Stimulated activated CD8-positive, alpha-beta memory T cell treated with anti-CD3 and anti-CD28 coated beads, Interleukin-15, amount 100 ng/mL, for 24 hours (primary cell): ENCODE results near the gene COG2.
"Not testable (repeated sequence)": the region's sequence is repeated elsewhere in the genome, so short reads cannot be mapped to it uniquely, and the experiment has no call there.

Experiments
- DNase-seq: peaks from one replicate; pipeline ENCODE4 v3.0.0-alpha.2; 2020; ENCODE audit warnings: low read depth

The COG2 gene

DNA sequence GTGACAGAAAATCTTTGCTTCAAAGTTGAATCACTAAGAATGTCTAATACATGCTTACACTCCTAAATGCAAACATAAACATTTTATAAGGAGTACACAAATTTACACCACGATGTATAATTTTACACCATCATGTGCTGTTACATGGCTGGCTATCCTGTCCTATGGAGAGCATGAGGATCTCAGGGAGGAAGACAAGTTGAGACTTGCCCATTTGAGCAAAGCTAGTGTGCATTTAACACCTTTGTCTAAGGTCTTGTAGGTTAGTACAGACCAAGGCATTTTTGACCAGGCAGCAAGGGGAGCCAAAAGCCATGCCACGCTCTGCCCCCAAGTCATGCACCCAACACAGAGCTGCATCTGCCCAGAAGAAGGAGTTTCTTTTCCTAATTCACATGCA, 14.5 kb upstream of the COG2 start:
- DNase-seq = no peak

DNA sequence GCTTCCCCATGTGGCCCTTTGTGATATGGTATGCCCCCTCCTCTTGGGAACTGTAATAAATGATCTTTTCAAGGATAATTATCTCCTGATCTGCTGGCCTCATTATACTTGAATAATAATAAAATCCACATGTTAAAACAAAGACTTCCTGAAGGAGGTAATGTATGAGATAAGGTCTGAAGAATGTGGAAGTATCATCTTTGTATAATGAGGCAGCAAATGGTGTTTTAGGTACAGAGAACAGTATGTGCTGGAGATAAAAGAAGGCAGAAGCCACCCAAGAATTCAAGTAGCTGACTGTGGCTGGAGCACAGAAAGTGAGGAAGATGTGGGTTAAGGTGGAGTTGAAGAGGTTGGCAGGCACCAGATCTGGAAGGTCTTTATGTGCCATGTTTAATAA, 12.8 kb upstream of the COG2 start:
- DNase-seq = no peak

DNA sequence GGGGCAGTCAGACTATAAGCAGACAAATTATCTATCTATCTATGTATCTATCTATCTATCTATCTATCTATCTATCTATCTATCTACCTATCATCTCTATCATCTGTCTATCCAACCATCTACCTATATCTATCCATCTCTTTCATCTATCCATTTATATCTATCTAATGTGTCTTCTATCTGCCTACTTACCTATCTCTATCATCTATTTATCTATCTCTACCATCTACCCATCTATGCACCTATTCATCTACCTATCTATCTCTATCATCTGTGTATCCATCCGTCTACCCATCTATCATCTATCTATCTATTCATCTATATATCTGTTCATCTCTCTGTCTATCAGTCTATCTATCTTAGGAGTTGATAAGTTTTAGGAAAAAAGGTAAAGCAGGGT, 10.8 kb upstream of the COG2 start:
- DNase-seq = no peak

DNA sequence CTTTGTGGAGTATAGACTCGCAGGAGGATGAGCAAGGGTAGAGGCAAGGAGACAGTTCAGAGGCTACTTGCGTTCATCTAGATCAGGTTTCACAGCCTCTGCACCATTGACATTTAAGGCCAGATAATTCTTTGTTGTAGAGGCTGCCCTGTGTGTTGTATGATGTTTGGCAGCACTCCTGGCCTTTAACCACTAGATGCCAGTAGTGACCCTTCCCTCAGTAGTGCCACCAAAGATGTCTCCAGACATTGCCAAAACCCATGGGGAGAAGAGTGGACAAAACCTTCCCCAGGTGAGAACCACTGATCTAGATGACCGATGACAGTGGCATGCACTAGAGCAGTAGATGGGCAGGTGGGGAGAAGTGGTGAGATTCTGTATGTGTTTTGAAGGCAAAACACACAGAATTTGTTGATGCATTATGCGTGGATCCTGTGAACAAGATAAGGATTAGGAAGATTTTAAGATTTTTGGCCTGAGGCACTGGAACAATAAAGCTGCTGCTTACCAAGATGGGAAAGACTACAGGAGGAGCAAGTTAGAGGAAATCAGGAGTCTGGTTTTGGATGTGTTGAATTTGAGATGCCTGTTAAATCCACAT, 9.9 kb upstream of the COG2 start:
- DNase-seq = no peak

DNA sequence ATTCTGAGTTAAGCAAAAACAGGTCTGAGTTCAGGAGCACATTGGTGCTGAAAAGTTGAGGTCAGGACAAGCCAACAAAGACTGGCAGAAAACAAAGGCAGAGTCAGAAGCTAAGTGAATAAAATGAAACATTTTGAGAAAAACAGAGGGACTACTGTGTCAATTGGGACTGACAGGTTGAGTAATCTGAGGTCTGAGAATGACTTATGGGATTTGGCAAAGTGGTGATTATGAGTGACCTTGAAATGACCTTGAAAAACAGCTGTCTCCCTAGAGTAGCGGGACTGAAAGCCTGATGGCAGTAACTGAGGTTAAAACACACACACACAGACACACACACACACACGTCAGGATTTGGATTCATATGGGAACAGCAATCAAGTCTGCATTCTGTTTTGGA, 8.8 kb upstream of the COG2 start:
- no peak for DNase-seq

DNA sequence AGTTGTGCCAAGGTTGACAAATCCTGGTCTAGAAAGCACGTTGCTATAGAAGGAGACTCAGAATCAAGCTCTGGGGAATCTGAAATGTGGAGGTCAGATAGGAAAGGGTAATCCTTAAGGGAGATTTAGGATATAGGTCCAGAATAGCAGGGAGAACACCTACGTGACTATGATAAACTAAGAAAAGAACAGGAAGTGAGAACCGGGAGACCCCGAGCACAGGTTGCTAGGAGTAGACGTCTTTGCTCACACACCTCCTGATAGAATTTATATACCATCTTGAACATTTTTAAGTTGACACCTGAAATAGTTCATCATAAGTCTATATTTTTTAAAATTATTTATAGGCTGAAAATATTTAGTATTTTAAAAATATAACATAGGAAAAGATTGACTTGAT, 7.9 kb upstream of the COG2 start:
- DNase-seq = no peak

DNA sequence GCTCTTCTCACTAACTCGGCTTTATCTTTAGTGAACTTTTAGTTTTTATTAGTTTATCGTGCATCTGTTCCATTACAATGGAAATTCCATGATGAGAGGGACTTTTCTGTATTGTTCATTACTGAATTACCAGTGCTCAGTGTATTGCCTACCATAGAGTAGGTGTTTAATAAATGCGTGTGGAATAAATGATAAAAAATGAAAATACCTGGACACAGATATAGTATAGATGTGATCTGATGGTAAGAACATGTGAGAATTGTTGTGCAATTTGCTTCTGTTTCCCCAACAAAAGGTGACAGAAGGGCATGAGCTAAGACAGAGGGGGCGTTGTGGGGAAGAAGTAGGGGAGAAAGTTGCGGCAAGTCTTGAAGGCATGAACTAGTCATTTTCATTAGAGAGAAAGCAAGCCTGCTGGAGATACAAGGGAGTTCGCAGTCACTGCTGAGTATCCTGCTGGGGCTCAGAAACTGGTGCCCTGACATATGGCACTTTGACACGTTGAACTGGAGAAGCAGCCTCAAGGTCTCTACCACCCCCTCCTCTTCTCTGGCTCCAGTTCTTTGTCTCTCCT, 5.6 kb upstream of the COG2 start:
- no peak for DNase-seq

DNA sequence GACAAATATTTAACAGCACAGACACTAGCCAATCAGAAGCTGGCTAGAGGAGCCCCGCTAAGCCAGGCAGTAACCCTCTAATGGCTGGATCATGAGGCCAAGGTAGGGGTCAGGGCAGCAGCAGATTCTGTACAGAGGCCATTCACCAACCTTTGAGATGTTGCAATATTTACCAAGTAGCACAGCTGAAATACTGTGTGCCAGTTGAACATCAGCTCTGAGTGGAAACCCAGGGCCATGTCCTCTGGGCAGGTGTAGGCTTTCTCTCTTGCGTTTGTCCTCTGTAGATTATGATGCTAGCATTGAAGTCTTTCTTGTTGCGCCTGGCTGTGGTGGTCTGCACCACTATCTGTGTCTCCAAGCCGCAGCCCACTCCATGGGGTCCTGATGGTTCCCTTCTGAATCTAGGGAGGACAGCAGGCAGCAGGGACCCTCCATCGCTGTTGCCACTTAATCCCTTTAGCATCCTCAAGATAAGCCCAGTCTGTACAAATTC, 2.5 kb upstream of the COG2 start:
- DNase-seq = no peak

DNA sequence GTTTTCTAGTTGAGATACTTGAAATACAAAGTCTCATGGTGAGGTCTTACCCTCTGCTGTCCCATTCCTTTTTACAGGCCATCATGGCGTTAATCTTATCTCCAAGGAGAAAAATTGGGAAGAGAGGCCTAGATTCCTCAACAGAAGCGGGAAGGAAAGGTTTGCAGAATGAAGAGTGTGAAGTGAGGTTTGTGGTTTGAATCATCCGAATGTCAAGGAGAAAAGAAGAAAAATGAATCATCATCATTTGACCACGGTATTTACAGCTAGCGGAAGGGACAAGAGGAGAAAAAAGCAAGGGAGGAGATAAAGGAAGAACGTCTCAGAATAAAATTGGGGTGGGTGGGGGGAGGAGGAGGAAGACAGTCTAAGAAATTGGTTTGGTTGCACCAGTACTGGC, 935 bp upstream of the COG2 start:
- DNase-seq = no peak

DNA sequence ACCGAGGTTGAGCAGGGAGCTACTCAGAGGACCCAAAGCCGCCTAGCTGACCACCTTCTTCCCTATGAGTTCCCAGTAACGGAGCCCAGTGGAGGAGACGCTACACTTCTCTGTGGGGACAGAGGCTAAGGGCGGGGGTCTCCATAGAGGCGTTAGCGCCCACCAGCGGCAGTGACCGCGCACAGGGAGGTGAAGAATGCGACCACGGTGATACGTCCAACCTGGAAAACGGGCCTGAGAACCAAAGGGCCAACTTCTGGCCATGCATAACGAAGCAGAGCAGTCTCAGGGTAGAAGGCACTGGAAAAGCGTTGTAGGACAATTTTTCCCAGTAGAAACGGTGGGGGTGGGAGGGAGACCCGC, 400 bp upstream of the COG2 start:
- DNase-seq = no peak

DNA sequence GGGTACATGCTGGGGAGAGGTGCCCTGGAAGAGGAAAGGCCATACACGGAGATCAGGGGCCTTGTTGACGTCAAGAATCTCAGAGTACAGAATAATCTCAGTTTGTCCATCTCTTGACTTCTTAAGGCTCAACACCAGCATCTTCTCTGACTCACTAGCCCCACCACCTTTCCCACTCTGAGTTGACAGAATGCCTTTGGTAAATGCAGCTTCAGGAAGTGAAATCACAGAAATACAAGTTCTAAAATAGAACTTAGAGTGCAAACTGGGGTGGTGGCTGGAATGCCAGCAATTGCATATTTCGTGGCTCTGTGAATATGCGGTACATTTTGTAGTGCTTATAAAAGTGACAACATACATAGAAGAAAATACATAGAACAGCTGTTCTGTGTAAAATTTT, 1.6 kb downstream of the COG2 start:
- DNase-seq = no peak

DNA sequence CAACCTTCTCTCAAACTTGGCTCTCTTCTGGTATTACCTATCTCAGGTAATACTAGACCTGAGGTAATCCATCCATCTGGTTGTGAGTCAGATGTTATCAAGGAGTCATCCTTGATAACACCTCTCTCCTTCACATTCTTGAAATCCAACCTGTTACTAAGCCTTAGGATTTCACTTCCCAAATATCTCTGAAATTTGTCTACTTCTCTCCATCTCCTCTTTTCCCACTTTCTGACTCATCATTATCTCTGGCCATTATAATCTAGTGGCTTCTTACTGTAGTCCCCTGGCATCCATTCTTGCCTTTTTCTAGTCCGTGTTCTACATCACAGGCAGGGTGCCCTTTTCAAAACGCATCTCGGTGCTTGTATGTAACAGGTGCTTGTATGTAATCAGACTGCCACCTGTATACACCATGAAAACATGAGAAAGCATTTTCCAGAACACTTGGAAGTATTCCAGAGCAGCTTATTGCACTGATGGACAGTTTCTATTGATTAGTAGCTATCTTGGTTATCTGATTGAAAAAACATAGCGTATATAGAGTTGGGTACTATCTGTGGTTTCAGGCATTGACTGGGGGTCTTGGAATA, 4.5 kb downstream of the COG2 start:
- DNase-seq = no peak

DNA sequence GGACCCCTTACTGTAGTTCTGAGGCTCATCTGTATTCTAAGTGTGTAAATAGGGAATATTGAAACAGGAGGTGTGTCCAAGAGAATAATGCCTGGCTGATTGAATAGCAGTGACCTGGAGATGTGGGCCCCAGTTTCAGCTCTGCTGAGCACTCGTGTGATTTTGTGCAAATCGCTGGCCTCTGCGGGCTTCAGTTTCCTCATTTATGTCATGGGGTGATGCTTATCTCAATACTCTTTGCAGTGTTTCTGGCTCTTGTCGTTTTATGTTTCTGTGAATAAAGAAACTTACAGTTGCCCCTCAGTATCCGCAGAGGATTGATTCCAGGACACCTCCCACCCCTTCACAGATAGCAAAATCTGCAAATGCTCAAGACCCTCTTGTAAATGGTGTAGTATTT, 5.0 kb downstream of the COG2 start:
- no peak for DNase-seq

DNA sequence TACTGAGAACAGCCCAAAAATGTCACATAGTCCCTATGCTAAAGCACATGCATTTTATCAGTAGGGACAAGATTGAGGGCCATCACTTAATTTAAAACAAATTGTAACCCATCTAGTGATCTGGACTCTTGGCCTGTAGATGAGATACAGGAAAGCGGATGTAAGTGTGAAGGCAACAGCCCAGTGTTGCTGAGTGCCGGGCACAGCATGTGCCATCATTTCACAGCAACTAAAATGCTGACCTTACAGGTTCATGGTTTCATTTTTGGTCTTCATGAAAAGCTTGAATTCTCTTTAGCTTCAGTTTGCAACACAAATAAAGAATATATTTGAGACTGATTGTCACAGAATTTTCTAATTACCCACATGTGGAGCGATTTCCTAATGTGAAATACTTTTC, 5.8 kb downstream of the COG2 start:
- DNase-seq = no peak

DNA sequence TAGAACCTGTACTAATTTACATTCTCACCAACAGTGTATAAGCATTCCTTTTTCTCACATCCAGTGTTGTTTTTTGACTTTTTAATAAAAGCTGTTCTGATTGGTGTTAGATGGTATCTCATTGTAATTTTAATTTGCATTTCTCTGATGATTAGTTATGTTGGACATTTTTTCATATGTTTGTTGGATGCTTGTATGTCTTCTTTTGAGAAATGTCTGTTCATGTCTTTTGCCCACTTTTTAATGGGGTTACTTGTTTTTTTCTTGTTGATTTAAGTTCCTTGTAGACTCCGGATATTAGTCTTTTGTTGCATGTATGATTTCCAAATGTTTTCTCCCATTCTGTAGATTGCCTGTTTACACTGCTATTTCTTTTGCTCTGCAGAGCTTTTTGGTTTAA, 8.0 kb downstream of the COG2 start:
- no peak for DNase-seq

DNA sequence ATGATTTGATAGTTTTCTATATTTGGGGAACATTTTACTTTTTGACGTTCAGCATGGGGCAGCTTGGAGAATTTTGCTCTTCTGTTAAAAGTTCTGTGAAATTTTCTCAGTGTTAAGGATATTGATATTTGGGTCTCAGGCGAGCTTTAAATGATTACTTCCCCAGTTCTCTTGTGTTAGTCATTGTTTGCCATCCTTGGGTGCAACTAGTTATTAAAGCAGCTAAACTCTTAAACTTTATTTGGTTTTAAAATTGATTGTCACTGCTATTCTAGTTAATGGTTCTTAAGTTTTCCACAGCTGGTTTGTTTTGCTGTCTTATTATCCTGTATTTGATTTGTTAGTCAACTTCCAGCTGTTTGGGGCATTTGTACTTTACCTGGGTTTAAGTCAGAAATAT, 9.0 kb downstream of the COG2 start:
- DNase-seq = no peak

DNA sequence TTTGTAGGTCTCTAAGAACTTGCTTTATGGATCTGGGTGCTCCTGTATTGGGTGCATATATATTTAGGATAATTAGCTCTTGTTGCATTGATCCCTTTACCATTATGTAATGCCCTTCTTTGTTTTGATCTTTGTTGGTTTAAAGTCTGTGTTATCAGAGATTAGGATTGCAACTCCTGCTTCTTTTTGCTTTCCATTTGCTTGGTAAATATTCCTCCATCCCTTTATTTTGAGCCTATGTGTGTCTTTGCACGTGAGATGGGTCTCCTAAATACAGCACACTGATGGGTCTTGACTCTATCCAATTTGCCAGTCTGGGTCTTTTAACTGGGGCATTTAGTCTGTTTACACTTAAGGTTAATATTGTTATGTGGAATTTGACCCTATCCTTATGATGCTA, 14.4 kb downstream of the COG2 start:
- not testable (repeated sequence) for DNase-seq

DNA sequence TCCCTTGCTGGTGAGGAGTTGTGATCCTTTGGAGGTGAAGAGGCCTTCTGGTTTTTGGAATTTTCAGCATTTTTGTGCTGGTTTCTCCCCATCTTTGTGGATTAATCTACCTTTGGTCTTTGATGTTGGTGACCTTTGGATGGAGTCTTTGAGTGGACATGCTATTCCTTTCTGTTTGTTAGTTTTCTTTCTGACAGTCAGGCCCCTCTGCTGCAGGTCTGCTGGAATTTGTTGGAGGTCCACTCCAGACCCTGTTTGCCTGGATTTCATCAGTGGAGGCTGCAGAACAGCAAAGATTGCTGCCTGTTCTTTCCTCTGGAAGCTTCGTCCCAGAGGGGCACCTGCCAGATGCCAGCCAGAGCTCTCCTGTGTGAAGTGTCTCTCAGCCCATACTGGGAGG, 15.8 kb downstream of the COG2 start:
- DNase-seq = not testable (repeated sequence)

DNA sequence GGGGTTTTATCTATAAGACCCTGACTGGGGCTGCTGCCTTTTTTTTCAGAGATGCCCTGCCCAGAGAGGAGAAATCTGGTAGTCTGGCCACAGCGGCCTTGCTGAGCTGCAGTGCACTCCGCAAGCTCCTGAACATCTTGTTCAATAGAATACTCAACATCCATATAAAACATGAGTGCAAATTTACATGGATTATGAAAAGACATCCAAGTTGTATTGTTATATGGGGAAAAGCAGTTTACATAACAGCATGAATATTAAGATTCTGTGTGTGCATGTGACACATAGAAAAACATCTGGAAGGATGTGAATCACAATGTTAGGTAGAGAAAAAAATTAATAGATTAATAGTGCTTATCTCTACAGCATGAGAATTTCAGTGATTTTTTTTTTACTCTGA, 16.4 kb downstream of the COG2 start:
- DNase-seq = no peak

DNA sequence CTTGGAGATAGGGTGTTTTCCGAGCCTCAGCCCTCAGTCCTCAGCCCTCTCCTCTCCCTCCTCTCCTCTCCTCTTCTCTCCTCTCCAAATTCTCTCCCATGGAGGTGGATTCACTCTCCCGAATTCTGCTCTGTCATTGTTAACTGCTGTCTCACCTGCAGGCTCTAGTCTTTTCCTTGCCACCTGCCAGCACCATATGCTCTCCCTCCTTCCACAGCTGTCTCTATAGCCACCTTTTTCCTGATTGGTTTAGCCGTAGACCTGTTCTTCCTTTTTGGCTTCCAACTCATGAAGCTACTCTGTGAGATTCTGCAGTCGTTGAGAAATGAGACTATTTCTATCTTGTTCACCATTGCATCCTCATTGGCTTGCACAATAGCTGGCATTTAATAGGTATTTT, 19.7 kb downstream of the COG2 start:
- DNase-seq = no peak

DNA sequence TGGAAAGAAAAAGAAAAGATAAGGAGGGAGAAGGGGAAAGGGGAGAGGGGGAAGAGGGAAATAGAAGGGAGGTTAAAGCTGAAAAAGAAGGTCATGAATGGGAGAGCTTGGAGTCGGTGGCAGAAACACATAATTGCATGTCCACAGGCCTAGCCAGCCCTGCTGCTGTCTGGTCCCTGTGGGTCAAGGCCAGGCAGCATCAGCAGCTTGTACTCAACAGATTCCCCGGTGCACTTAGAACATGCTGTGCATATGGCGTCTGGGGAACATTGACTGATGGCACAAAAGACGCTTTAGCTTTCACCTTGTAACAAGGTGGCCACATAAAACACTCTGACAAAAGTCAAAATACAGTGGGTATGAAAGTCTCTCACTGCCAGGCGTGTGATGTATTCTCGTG, 25.9 kb downstream of the COG2 start:
- DNase-seq = no peak

DNA sequence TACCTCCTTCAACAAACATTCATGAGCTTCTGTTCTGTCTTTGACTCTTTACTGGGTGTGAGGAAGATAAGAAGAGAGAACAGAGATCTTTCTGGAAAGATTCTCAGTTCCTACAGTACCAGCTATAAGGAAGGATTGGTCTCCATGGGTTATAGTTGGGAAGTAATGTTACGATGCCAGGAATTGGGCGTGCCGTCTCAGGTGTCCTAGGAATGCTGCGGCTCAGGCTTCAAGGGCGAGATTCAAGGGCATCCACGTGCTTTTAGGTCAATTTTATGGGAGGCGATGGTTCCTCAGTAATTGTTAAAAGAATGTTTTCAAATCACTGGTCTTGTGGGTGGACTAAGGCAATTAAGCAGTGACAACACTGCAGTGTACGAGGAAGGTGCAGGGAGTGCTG, 27.3 kb downstream of the COG2 start:
- no peak for DNase-seq

DNA sequence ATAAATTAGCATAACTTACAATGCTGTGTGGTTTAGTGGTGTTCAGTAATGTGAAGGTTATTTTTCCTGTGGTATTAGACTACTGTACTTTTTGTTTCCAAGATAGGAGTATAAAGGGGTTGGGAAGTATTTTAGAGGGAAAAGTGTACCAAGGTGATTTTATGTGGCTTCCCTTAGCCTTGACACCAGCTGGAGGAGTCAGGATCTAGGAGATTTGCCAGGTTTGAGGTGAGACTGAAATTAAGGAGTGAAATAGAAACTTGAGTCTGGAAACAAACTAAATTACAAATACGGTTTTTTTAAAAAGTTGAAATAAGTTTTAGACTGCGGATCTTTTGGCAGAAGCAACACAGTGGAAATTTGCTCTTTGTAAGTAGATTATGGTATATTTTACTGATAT, 32.3 kb downstream of the COG2 start:
- DNase-seq = no peak

DNA sequence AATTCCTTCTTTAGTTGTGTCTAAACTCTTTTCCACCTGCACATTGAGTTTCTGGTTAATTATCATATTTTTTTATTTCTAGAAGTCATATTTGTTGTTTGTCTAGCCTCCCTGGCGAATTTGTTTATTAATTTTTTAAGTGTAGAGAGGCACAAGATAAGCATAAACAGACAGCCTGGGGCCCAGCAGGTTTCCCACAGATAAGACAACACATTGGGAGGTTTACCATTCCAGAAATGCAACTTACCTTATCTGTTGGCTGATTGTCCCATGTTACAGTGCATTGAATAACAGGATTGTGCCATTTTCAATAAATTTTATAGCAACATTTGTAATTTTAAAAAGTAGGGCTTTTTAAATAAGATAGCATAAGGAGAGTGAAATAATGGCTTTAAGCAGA, 34.9 kb downstream of the COG2 start:
- no peak for DNase-seq
